ACC112 (cell line): Measurements from ENCODE around the gene PC.
"Not testable (repeated sequence)": the region's sequence is repeated elsewhere in the genome, so short reads cannot be mapped to it uniquely, and the experiment has no call there.

ENCODE experiments used
- H2AFZ ChIP-seq: fragments of 200-600 bp; sonication (generic); one replicate; pipeline ENCODE4 v1.6.0; 2017; ENCODE audit warnings: antibody characterized with exemption, low read length; ENCODE audit not compliant: unreplicated experiment
- H3K27ac ChIP-seq: fragments of 200-600 bp; sonication (generic); 2 replicates; pipeline ENCODE4 v1.5.1; 2014; ENCODE audit warnings: low read depth, mild to moderate bottlenecking, antibody characterized with exemption, low read length, moderate library complexity
- H3K27me3 ChIP-seq: fragments of 200-600 bp; sonication (generic); 2 replicates; pipeline ENCODE4 v1.6.1; 2014; ENCODE audit warnings: mild to moderate bottlenecking, antibody characterized with exemption, low read length, moderate library complexity, mixed read lengths; ENCODE audit not compliant: insufficient read depth
- H3K36me3 ChIP-seq: fragments of 200-600 bp; sonication (generic); 2 replicates; pipeline ENCODE4 v1.6.1; 2016; ENCODE audit warnings: mild to moderate bottlenecking, antibody characterized with exemption, low read length, moderate library complexity, mixed read lengths; ENCODE audit not compliant: insufficient read depth
- H3K4me1 ChIP-seq: fragments of 200-600 bp; sonication (generic); one replicate; pipeline ENCODE4 v1.6.1; 2016; ENCODE audit warnings: low read length, mixed read lengths; ENCODE audit not compliant: insufficient read depth, unreplicated experiment, control insufficient read depth
- H3K4me3 ChIP-seq: fragments of 200-600 bp; sonication (generic); 2 replicates; pipeline ENCODE4 v1.5.1; 2014; ENCODE audit warnings: mild to moderate bottlenecking, low read depth, low read length
- H3K79me2 ChIP-seq: fragments of 200-600 bp; sonication (generic); one replicate; pipeline ENCODE4 v1.6.0; 2016; ENCODE audit warnings: low read length; ENCODE audit not compliant: control insufficient read depth, unreplicated experiment, insufficient read depth

The PC gene

DNA sequence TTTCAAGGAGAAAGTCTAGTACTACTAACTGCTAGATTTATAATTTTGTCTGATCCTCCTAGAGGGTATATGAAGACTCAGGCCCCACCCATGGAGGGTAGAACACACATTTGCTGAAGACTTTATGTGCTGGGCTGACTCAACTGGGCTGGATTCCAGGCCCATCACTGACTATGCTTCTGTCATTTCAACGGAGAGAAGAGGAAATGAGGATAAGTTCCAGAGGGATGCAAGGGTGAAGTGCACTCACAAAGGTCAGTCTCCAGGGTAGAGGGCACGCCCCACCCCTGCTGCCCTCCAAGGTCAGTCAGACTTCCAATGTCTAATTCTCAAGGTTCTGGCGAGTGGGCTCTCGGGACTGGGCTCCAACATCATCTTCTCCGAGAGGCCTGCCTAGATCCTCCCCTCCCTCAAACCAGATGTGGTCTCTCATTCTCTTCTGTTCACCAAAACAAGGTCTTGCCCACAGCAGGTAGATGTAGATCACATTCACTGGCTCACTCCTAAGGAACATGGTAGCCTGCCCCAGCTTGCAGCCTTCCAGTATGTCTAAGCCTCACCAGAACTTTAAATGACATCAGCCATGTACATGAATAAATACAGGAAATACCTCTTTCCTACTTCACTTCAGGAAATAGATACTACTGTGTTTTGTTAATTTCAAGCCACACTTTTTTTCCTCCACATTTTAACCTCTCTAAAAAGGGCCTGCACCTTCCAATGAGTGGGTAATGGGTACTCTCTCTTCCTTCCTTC, 9.7 kb upstream of the PC start:
- Histone ChIP-seq H2AFZ (peak overlapping the region; percentile 11), H3K4me1 (peaks cover 56% of the 10 kb centered on the region), H3K27ac (peak overlapping the region; percentile 98), H3K36me3 (no peaks in the 10 kb centered on the region), H3K27me3 (no peaks in the 10 kb centered on the region), H3K4me3 (no peak overlapping the region), H3K79me2 (no peaks in the 10 kb centered on the region)

GRCh38 chr11:66966351-66966750, 8.2 kb upstream of the PC start:
- no peak overlapping the region for H2AFZ ChIP-seq
- no peak overlapping the region for H3K4me3 ChIP-seq
- H3K27me3 ChIP-seq: no peaks in the 10 kb centered on the region
- H3K27ac ChIP-seq: no peak overlapping the region
- peaks cover 48% of the 10 kb centered on the region for H3K4me1 ChIP-seq
- no peaks in the 10 kb centered on the region for H3K79me2 ChIP-seq
- H3K36me3 ChIP-seq: no peaks in the 10 kb centered on the region

- Histone ChIP-seq H3K4me1 (peaks cover 32% of the 10 kb centered on the region), H3K4me3 (no peak overlapping the region)
These were observed 6.3 kb upstream of the PC start for GRCh38 chr11:66964495-66964894.

GRCh38 chr11:66962801-66963200, 4.6 kb upstream of the PC start:
- H3K4me3 ChIP-seq: no peak overlapping the region
- H3K36me3 ChIP-seq: no peaks in the 10 kb centered on the region
- H3K27me3 ChIP-seq: no peaks in the 10 kb centered on the region
- no peaks in the 10 kb centered on the region for H3K79me2 ChIP-seq
- no peak overlapping the region for H3K27ac ChIP-seq
- peaks cover 24% of the 10 kb centered on the region for H3K4me1 ChIP-seq
- H2AFZ ChIP-seq: no peak overlapping the region

More at GRCh38 chr11:66964495-66964894, 6.3 kb upstream of the PC start:
- Histone ChIP-seq H2AFZ (peak overlapping the region; percentile 11), H3K36me3 (no peaks in the 10 kb centered on the region), H3K79me2 (no peaks in the 10 kb centered on the region), H3K27me3 (no peaks in the 10 kb centered on the region), H3K27ac (no peak overlapping the region)

DNA sequence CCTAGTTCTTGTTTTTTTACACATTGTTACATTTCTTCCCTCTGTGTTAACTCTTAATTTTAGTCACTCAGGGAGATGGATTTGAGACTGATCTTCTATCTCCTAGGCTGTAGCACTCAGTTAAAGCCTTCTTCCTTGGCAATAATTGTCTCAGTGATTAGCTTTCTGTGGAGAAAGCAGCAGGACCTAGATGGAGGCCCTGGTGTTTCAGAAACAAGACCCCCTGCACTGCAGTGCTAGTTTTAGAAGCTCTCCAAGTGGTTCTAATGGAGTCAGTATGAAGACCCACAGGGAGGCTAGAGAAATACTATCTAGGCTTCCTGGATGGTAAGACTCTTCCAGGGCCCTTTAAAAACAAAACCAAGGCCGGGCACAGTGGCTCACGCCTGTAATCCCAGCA, 4.1 kb upstream of the PC start:
- H3K36me3 ChIP-seq: no peaks in the 10 kb centered on the region
- no peak overlapping the region for H3K27ac ChIP-seq
- peaks cover 21% of the 10 kb centered on the region for H3K4me1 ChIP-seq
- no peaks in the 10 kb centered on the region for H3K79me2 ChIP-seq
- H2AFZ ChIP-seq: no peak overlapping the region
- no peak overlapping the region for H3K4me3 ChIP-seq
- H3K27me3 ChIP-seq: no peaks in the 10 kb centered on the region

- not testable (repeated sequence) for H3K27me3 ChIP-seq, H2AFZ ChIP-seq, H3K4me3 ChIP-seq, H3K27ac ChIP-seq, H3K36me3 ChIP-seq, H3K79me2 ChIP-seq
- H3K4me1 ChIP-seq: peaks cover 24% of the 10 kb centered on the region
These were observed 3.6 kb upstream of the PC start for GRCh38 chr11:66961691-66962213.

GRCh38 chr11:66958956-66959274, 732 bp upstream of the PC start:
- peaks cover 16% of the 10 kb centered on the region for H3K4me1 ChIP-seq
- no peaks in the 10 kb centered on the region for H3K27me3 ChIP-seq
- no peak overlapping the region; the same call in 1 of the 2 replicates for H3K27ac ChIP-seq
- peak overlapping the region; percentile 69 for H3K4me3 ChIP-seq
- H3K36me3 ChIP-seq: no peaks in the 10 kb centered on the region
- H3K79me2 ChIP-seq: no peaks in the 10 kb centered on the region
- peak overlapping the region; percentile 19 for H2AFZ ChIP-seq

GRCh38 chr11:66957971-66958231, 282 bp downstream of the PC start:
- Histone ChIP-seq H3K4me1 (peaks cover 16% of the 10 kb centered on the region), H3K4me3 (peak overlapping the region; percentile 90), H3K27ac (peak overlapping the region; percentile 54; the same call in 1 of the 2 replicates), H2AFZ (peak overlapping the region; percentile 8), H3K79me2 (no peaks in the 10 kb centered on the region), H3K36me3 (no peaks in the 10 kb centered on the region), H3K27me3 (no peaks in the 10 kb centered on the region)

DNA sequence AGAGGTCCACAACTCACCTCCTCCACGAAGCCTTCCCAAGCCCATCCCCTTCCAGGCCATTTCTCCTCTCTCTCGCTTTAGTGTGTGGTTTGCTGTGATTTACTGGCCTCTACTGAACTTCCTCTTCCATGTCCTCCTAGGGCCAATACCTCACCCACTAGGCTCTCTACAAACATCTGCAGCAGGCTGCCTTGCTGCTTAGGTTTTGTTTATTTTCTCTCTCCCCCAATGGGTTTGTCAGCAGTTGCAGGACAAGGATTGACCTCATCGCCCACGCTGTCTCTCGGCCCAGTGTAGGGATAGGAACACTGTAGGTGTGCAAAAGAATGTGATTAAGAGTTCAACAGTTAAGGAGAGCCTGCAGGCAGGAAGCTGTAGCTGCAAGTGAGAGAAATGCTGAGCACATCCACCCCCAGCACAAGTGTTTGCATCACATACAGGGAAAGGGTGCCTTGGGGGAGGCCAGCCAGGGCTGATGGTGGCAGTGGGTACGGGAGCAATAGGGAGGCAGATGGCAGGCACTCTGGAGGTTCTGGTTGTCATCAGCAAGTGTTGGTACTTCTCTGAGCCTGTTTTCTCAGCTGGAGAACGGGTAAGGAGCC, 1.4 kb downstream of the PC start:
- Histone ChIP-seq H3K4me1 (peaks cover 20% of the 10 kb centered on the region), H2AFZ (no peak overlapping the region), H3K4me3 (peak overlapping the region; percentile 90), H3K27ac (peak overlapping the region; percentile 45), H3K36me3 (no peaks in the 10 kb centered on the region), H3K79me2 (no peaks in the 10 kb centered on the region), H3K27me3 (no peaks in the 10 kb centered on the region)

GRCh38 chr11:66953081-66953833, 4.9 kb downstream of the PC start:
- H3K4me1 ChIP-seq: peaks cover 23% of the 10 kb centered on the region
- no peaks in the 10 kb centered on the region for H3K36me3 ChIP-seq
- no peak overlapping the region for H3K27ac ChIP-seq
- no peaks in the 10 kb centered on the region for H3K27me3 ChIP-seq
- no peak overlapping the region for H2AFZ ChIP-seq
- no peaks in the 10 kb centered on the region for H3K79me2 ChIP-seq
- H3K4me3 ChIP-seq: no peak overlapping the region
